Measurements from ENCODE around the gene PERP.

Gene PERP

DNA sequence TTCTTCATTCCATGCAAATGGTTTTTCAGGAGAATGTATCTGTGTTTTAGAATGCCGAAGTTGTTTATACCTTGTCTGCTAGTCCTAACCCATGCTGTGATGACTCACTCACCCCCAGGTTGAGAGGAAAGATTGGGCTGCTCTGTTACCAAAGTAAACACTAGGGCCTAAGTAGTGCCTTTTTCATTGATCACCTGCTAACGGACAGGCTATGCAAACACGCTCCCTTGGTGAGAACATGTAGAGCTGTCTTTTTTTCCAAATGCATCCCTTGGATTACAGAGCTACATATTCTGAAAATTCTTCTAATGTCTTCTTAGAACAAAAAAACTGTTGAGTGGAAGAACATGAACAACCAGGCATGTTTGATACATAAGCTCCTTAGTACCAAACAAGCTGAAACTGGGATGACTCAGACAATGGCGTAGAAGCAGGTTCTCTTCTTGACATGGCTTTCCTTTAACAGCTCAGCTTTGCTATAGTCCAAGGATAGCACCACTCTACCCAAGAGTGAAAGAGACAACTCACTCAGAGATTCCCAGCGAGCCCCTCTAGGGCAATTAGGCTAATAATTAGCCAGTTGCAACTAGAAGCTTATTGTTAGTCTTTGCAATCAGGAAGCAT is 20.5 kb downstream of the PERP start:
- H3K79me2 ChIP-seq (ENCODE audit: low read length) = no peaks in the 10 kb centered on the region
- no peaks in the 10 kb centered on the region for H3K9me2 ChIP-seq (replicated peaks; ENCODE audit: insufficient read depth, low read length)
- H3K27me3 ChIP-seq (replicated peaks; ENCODE audit: insufficient read depth, low read length) = no peaks in the 10 kb centered on the region
- no peaks in the 10 kb centered on the region for H3F3A ChIP-seq (ENCODE audit: insufficient read depth, low read length)
- H2AFZ ChIP-seq (ENCODE audit: low read length) = no peak overlapping the region
- TF ChIP-seq EZH2phosphoT487 (IDR thresholded peaks at IDR 0.05; ENCODE audit: low read length) = no peak
- TF ChIP-seq, protein P1, sequence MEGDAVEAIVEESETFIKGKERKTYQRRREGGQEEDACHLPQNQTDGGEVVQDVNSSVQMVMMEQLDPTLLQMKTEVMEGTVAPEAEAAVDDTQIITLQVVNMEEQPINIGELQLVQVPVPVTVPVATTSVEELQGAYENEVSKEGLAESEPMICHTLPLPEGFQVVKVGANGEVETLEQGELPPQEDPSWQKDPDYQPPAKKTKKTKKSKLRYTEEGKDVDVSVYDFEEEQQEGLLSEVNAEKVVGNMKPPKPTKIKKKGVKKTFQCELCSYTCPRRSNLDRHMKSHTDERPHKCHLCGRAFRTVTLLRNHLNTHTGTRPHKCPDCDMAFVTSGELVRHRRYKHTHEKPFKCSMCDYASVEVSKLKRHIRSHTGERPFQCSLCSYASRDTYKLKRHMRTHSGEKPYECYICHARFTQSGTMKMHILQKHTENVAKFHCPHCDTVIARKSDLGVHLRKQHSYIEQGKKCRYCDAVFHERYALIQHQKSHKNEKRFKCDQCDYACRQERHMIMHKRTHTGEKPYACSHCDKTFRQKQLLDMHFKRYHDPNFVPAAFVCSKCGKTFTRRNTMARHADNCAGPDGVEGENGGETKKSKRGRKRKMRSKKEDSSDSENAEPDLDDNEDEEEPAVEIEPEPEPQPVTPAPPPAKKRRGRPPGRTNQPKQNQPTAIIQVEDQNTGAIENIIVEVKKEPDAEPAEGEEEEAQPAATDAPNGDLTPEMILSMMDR (IDR thresholded peaks at IDR 0.05; ENCODE audit: low read length) = no peak
- H3K36me3 ChIP-seq (replicated peaks; ENCODE audit: insufficient read depth, low read length) = no peaks in the 10 kb centered on the region
- no peaks in the 10 kb centered on the region for H3K9me3 ChIP-seq (replicated peaks; ENCODE audit: insufficient read depth, low read length)
- H4K20me1 ChIP-seq (ENCODE audit: insufficient read depth, low read length) = no peaks in the 10 kb centered on the region
- no peak overlapping the region for H3K27ac ChIP-seq (ENCODE audit: low read length)
- H3K4me3 ChIP-seq (ENCODE audit: low read length) = no peak overlapping the region
- no peak for DNase-seq
- H3K4me2 ChIP-seq (ENCODE audit: low read depth, low read length) = no peak overlapping the region
- no peaks in the 10 kb centered on the region for H3K4me1 ChIP-seq (ENCODE audit: low read length)
- no peak overlapping the region for H3K9ac ChIP-seq (ENCODE audit: low read length)

DNA sequence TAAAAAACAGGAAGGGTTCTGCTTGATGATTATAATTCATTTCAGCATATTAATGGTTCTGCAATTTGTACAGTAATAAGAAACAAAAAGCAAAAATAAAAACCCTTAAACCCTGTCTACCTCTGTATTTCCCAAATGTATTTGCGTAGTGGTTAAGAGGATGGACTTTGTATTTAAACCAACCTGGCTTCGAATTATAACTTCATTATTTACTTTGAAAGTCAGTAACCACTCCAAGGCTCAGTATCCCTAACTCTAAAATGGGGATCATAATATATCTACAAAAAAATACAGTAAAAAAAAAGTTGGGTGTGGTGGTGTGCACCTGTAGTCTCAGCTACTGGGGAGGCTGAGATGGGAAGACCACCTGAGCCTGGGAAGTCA is 21.4 kb downstream of the PERP start:
- H3K9me2 ChIP-seq (replicated peaks; ENCODE audit: insufficient read depth, low read length) = no peaks in the 10 kb centered on the region
- H3K9ac ChIP-seq (ENCODE audit: low read length) = no peak overlapping the region
- H3F3A ChIP-seq (ENCODE audit: insufficient read depth, low read length) = no peaks in the 10 kb centered on the region
- H4K20me1 ChIP-seq (ENCODE audit: insufficient read depth, low read length) = no peaks in the 10 kb centered on the region
- no peaks in the 10 kb centered on the region for H3K9me3 ChIP-seq (replicated peaks; ENCODE audit: insufficient read depth, low read length)
- no peak overlapping the region for H3K4me3 ChIP-seq (ENCODE audit: low read length)
- no peak overlapping the region for H2AFZ ChIP-seq (ENCODE audit: low read length)
- TF ChIP-seq, protein P1 (IDR thresholded peaks at IDR 0.05; ENCODE audit: low read length) = no peak
- TF ChIP-seq EZH2 (optimal IDR thresholded peaks at IDR 0.05; ENCODE audit: low read depth, low read length) = no peak
- no peak for TF ChIP-seq EZH2phosphoT487 (IDR thresholded peaks at IDR 0.05; ENCODE audit: low read length)
- H3K4me1 ChIP-seq (ENCODE audit: low read length) = no peaks in the 10 kb centered on the region
- H3K79me2 ChIP-seq (ENCODE audit: low read length) = no peaks in the 10 kb centered on the region
- no peak overlapping the region for H3K27ac ChIP-seq (ENCODE audit: low read length)
- DNase-seq = no peak
- H3K36me3 ChIP-seq (replicated peaks; ENCODE audit: insufficient read depth, low read length) = no peaks in the 10 kb centered on the region
- H3K4me2 ChIP-seq (ENCODE audit: low read depth, low read length) = no peak overlapping the region
- H3K27me3 ChIP-seq (replicated peaks; ENCODE audit: insufficient read depth, low read length) = no peaks in the 10 kb centered on the region

DNA sequence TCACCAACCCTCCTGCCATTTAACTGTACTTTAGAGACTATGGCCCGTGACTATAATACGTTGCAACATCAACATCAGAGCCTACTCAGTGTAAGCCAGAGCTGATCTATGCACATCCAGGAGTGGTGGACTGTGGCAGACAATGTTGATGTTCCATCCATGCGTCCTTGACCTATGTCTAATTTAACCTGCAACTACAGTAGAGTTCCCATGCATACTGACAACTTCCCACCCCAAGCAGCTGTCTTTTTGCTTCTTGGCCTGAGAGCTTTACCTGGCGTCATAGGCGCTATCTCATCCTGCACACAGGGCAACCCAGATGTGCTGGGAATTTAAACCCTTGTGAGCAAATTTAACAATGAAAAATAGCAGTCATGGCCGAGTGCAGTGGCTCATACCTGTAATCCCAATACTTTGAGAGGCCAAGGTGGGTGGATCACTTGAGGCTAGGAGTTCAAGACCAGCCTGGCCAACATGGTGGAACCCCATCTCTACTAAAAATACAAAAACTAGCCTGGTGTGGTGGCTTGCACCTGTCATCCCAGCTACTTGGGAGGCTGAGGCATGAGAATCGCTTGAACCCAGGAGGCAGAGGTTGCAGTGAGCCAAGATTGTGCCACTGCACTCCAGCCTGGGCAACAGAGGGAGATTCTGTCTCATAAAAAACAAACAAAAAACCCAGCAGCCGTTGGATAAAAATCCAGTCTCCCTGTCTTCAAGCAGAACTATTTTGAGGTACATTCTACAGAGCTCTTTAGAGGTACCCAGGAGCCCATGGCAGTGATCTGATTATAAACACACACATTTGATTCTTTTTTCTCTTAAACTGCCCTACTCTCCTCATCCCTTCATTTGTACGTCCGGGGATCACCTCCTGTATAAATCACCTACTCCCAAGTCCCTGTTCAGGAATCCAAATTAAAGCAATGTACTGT is 22.0 kb downstream of the PERP start:
- Histone ChIP-seq H3K27me3 (replicated peaks; ENCODE audit: insufficient read depth, low read length) (no peaks in the 10 kb centered on the region), H3K9me3 (replicated peaks; ENCODE audit: insufficient read depth, low read length) (no peaks in the 10 kb centered on the region), H3K9me2 (replicated peaks; ENCODE audit: insufficient read depth, low read length) (no peaks in the 10 kb centered on the region), H3K4me3 (ENCODE audit: low read length) (no peak overlapping the region), H3F3A (ENCODE audit: insufficient read depth, low read length) (no peaks in the 10 kb centered on the region), H4K20me1 (ENCODE audit: insufficient read depth, low read length) (no peaks in the 10 kb centered on the region), H3K4me2 (ENCODE audit: low read depth, low read length) (no peak overlapping the region), H3K36me3 (replicated peaks; ENCODE audit: insufficient read depth, low read length) (no peaks in the 10 kb centered on the region), H3K9ac (ENCODE audit: low read length) (no peak overlapping the region), H3K79me2 (ENCODE audit: low read length) (no peaks in the 10 kb centered on the region), H3K4me1 (ENCODE audit: low read length) (no peaks in the 10 kb centered on the region), H3K27ac (ENCODE audit: low read length) (no peak overlapping the region), H2AFZ (ENCODE audit: low read length) (no peak overlapping the region)
- TF ChIP-seq EZH2phosphoT487 (IDR thresholded peaks at IDR 0.05; ENCODE audit: low read length) (no peak), EZH2 (optimal IDR thresholded peaks at IDR 0.05; ENCODE audit: low read depth, low read length) (no peak)
- TF ChIP-seq, protein P1 (IDR thresholded peaks at IDR 0.05; ENCODE audit: low read length) = no peak
- DNase-seq = no peak
